NCI-H748 (cell line): ENCODE measurements around the gene DNAH14.
A peak's percentile ranks its signal among the peaks of the same experiment; 100 is the strongest.

Experiments
- DNase-seq: peaks from one replicate; lab custom pipeline; 2025; ENCODE audit not compliant: unreplicated experiment; lab: John Stamatoyannopoulos, UW

DNAH14 gene

DNA sequence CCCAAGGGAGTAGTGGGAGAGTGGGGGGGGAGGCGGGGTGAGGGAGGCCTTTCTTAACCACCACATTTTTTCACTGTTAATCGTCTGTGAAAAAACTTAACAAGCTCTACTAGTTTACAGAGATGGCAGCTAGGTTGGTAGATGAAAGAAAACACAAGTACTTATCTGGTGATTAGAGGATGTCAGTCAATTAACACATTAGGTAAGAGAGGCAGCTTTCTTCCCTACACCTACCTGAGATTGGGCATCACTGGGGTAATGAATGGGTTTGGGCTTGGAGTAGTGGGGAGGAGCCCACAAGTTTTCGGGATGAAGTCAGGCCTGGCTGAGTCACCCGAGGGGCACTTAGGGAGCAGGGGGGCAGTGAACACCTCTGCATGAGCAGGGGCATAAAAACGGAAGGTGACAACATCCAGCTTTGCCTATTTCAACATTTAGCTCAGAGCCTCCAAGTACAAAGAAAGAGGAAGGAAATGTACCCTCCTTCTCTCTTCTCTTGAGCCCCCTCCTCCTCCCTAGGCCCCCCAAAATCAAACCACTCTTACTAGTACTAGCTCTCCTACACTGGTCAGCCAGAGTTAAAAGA is 495.8 kb downstream of the DNAH14 start:
- no peak for DNase-seq

GRCh38 chr1:225426395-225427234 is 497.1 kb downstream of the DNAH14 start:
- peak; percentile 26 for DNase-seq

DNA sequence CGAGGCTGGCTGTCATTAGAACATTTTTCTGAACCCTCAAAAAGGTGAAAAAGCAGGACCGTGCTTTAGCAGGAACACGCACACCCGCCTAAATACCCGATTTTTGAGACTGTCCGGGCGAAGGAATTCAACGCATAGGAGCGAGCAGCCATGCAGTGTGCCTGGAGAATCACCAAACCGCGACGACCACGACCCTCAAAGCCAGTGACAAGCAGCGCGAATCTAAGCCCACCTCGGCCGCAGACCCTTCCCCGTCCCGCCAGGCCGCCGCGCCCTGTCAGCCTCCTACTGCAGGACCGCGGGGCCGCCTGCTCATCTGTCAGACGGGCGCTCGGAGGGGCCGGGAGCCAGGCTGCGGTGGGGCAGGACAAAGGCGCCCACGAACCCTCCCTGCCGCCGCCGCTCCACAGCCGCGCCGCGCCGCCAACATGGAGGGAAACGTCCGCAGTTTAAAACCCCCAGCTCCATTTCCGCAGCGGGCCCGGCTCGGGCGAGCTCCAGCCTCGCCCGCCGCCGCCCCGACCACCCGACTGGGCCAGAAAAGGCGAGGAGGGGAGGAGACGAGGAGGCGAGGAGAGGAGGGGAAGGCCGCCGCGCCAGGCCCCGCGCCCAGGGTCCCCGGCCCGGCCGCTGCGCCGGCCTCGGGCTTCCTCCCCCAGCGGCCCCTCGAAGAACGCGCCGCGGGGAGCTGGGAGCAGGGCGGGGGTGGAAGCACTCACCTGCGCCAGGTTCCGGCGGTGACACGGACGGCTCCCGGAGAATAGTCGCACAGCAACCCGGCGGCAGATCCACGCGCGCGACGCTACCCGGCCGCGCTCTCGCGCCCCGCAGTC is 498.0 kb downstream of the DNAH14 start, which contains the start of gene LBR:
TSS of gene LBR (minus strand) at position 804 of the 833 bp plus-strand sequence. CDS start 3,963 bp downstream, outside the sequence.
- no peak for DNase-seq

DNA sequence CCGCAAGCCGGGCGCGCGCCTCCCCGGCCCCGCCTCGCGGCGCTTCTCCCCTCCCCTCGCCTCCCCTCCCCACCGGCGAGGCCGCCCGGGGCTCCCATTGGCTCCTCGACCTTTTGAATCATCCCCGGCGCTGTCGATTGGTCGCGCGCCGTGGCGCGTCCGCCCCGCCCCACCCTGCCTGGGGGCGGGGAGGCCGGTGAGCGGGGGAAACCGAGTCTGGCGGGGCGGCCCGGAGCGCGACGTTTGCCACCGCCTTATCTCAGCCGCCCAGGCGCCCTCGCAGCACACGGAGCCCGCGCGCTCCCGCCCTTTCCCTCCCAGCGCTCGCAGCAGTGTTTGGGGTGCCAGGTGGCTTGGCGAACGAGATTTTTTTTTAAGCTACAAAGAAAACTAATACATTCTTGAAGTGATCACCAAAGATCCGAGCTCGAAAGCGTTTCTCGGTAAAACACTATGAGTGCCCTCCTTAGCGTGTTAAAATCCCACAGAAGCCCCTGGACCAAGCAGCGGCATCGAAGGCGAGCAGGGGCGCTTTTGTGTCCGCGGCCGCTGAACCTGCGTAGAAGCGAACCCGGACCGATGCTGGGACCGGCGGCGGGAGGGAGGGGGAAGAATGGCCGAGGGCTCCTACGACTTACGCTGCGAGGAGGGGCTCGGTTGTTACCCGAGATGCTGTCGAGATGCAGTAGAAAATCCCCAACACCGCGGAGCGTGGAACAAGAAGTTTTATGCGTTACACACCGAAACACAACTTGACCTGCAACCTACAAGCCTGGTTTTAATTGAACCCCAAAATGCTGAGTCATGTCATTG is 498.8 kb downstream of the DNAH14 start:
- peak; percentile 93 for DNase-seq

DNA sequence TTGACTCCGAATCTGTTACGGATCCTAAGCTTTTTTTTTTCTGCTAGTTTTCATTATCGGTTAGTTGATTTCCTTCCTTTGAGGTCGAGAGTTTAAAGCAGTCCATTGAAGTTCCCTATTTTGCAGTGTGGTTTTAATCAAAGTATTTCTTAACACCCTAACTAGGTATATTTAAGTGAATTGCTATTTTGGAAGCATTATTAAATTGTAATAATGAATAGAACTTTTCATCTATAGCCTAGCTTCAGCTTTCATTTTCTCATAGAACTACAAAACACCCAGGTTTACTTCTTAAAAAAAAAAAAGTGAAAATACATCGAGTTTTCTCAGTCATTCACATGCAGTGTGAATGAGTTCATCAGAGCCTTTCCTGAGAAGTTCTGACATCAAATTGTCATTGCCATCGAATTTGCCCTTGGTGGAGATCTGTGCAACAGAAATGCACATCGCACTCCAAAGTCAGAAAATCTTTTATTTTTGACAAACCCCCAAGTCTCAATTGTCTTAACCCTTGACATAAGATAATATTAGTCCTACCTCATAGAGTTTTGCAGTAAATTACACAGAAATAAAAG is 499.5 kb downstream of the DNAH14 start:
- no peak for DNase-seq

GRCh38 chr1:225430301-225430700 is 500.8 kb downstream of the DNAH14 start:
- no peak for DNase-seq

- DNase-seq, result no peak
Observed at GRCh38 chr1:225431081-225431863, 501.8 kb downstream of the DNAH14 start.

DNA sequence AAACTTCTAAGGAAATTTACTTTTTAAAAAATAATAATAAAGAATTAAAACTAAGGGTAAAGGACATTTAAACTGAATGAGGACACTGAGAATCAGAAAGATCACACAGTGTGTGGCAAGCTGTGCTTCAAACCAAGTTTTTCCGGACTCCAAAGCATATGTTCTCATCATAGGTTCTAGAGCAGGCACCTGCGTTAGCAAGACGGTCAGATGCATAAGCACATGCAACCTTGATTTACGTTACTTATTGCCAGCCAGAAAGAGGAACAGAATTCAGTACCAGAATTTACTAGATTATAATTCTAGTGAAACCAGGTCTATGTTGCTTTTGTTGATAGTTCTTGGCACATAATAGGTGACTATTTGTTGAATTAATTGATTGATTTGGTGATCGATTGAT is 504.6 kb downstream of the DNAH14 start:
- no peak for DNase-seq

DNA sequence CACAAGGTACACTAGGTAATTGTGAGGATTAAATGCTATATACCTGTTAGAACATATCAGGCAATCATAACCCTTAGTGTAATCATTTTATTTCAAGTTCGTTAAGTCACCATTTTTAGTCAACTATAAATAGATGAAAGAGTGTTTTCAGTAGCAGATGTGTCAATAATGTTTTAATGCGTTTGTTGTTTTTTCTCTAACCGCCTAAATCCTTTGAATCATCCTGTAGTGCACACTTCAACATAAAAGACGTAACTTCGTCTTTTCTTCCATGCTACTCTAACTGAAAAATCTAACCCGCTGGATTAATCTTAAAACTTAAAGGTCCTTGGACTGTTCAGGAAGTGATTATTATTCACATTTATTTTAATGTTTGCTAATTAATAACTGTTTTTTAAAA is 505.6 kb downstream of the DNAH14 start:
- DNase-seq, result no peak

- DNase-seq, result no peak
Observed at GRCh38 chr1:225435487-225435886, 506.0 kb downstream of the DNAH14 start.

DNA sequence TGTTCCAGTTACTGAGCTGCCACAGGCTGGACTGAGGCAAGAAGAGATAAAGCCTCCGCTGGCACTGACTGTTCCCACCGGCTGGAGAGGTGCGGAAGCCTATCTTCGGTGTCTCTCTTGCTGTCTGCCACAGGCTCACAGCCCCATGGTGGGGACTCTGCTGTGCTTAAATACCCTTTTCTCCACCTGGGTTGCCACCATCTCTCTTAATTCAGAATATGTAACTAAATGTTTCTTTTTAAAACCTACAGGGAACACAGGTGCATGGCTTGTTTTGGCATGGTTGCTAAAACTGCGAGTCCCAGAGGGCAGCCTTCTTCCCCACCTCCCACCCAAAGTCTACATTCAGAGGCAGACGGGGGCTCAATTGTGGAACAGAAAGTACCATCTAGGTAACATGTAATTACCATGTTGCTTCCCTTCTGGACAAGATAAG is 506.5 kb downstream of the DNAH14 start:
- DNase-seq, result no peak

DNA sequence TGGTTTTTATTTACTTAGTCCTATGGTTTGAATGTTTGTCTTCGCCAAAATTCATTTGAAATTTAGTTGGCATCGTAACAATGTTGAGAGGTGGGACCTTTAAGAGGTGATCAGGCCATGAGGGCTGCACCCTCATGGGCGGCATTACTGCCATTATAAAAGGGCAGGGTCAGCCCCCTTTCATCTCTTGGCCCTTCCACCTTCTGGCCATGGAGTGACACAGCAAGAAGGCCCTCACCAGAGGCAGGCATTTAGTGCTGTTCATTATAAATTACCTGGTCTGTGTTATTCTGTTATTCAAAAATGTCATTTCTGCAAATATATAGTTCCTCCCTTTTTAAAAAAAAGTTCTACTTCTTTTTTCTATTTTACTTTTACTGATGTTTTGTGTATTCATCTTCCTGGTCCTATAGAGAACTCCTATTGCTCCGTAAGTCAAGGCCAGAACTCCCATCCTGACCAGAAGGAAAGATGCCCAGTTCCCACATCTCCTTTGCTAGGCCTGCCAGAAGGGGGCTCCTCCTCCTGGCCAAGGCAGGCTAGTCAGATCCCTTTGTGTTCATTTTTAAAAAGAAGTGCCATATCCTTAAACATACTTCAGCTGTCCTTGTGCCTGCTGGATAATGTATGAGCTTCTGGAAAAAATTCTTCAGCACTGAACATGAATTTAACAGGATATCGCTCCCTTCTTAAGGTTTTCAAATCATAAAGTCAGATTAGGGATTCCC is 508.4 kb downstream of the DNAH14 start:
- no peak for DNase-seq

- no peak for DNase-seq
Observed at GRCh38 chr1:225440380-225441221, 511.1 kb downstream of the DNAH14 start.

GRCh38 chr1:225441314-225442122 is 512.0 kb downstream of the DNAH14 start:
- no peak for DNase-seq

DNA sequence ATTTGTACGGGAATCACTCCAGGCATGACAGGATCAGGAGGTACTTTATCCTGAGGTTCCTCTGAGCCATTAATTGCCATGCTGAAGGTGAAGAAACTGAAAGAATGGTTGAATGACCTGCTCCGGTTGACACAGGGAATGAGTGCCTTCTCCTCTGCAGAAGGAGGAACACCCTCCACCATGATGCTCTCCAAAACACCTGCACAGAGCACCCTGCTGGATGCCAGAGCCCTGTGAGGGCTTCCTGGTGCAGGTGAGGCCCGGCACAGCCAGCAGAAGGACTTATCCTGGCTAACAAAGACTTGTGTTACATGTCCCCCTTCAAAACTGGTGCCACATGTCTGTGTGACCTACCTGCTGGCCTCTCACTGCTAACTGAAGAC is 512.6 kb downstream of the DNAH14 start:
- DNase-seq, result no peak

GRCh38 chr1:225445639-225446594 is 516.4 kb downstream of the DNAH14 start:
- peak; percentile 9 for DNase-seq
